ENCODE results near the gene DBNDD2.

DNA sequence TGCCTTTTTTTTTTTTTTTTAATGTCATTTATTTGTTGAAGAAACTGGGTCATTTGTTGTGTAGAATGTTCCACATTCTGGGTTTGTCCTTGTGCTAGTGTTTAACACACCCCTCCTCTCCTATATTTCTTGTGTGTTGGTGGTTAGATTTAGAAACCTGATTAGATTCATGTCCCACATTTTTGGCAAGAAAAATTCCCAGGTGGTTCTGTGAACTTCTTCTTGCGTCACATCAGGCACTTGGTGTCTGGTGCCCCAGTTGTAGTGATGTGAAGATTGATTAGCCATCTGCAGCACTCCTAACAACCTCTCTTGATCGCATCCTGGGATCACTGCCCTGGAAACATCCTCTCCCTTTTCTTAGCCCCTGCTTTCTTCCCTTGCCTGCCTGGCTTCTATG lies 15.6 kb downstream of the DBNDD2 start:
- TF ChIP-seq, protein P1, sequence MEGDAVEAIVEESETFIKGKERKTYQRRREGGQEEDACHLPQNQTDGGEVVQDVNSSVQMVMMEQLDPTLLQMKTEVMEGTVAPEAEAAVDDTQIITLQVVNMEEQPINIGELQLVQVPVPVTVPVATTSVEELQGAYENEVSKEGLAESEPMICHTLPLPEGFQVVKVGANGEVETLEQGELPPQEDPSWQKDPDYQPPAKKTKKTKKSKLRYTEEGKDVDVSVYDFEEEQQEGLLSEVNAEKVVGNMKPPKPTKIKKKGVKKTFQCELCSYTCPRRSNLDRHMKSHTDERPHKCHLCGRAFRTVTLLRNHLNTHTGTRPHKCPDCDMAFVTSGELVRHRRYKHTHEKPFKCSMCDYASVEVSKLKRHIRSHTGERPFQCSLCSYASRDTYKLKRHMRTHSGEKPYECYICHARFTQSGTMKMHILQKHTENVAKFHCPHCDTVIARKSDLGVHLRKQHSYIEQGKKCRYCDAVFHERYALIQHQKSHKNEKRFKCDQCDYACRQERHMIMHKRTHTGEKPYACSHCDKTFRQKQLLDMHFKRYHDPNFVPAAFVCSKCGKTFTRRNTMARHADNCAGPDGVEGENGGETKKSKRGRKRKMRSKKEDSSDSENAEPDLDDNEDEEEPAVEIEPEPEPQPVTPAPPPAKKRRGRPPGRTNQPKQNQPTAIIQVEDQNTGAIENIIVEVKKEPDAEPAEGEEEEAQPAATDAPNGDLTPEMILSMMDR (conservative IDR thresholded peaks at IDR 0.05; ENCODE audit: low read length): no peak
- no peak for TF ChIP-seq EZH2phosphoT487 (IDR thresholded peaks at IDR 0.05; ENCODE audit: borderline replicate concordance)

All from Loucy (cell line).